PC-9 (cell line): ENCODE measurements around the gene TECTB.

Experiments
- CTCF ChIP-seq: fragments of 200-600 bp; sonication (generic); conservative IDR thresholded peaks from 2 replicates; pipeline ENCODE4 v1.6.1; 2017; ENCODE audit warnings: mixed run types, antibody characterized with exemption, mild to moderate bottlenecking, moderate library complexity
- EZH2 ChIP-seq: fragments of 200-600 bp; sonication (generic); IDR thresholded peaks from 2 replicates; pipeline ENCODE4 v1.8.0; 2017; ENCODE audit warnings: antibody characterized with exemption, low read depth

GRCh38 chr10:112282086-112282485, 1.1 kb upstream of the TECTB start:
- no peak for TF ChIP-seq CTCF
- no peak for TF ChIP-seq EZH2
